Measurements from ENCODE around the gene SLC25A13.

DNA sequence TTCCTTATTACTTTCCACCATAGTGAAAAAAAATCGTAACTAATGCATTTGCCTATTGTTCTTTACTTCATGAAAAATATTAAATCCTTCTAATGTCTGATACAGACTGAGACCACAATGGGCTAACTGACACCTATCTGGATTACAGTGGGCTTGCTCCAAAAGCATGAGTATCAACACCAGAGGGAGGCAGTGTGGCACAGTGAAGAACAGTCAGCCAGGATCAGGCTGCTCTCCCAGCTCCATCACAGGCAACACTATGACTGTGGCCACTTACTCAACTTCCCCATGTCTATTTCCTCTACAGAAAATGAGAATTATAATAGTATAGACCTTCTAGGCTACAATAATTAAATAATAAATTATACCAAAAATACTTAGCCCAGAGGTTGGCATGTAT, 97.2 kb downstream of the SLC25A13 start:
- no peak for TF ChIP-seq POLR2A (IDR thresholded peaks at IDR 0.05; ENCODE audit: control extremely low read depth in 1 of 2, low read depth in 2 of 2, low read length in 2 of 2)
- no peak for TF ChIP-seq JUND (IDR thresholded peaks at IDR 0.05; ENCODE audit: low read length)
- TF ChIP-seq, protein P1, sequence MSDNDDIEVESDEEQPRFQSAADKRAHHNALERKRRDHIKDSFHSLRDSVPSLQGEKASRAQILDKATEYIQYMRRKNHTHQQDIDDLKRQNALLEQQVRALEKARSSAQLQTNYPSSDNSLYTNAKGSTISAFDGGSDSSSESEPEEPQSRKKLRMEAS (IDR thresholded peaks at IDR 0.05) = no peak
- TF ChIP-seq, protein P2, sequence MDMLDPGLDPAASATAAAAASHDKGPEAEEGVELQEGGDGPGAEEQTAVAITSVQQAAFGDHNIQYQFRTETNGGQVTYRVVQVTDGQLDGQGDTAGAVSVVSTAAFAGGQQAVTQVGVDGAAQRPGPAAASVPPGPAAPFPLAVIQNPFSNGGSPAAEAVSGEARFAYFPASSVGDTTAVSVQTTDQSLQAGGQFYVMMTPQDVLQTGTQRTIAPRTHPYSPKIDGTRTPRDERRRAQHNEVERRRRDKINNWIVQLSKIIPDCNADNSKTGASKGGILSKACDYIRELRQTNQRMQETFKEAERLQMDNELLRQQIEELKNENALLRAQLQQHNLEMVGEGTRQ (IDR thresholded peaks at IDR 0.05; ENCODE audit: low read length) = no peak
- no peak for TF ChIP-seq YY1 (IDR thresholded peaks at IDR 0.05; ENCODE audit: low read depth, low read length)
- no peak for TF ChIP-seq EZH2 (IDR thresholded peaks at IDR 0.05; ENCODE audit: low read depth, low read length, severe bottlenecking)
- no peak for TF ChIP-seq CEBPB (IDR thresholded peaks at IDR 0.05; ENCODE audit: low read depth, low read length)
- no peak for TF ChIP-seq SP2 (IDR thresholded peaks at IDR 0.05; ENCODE audit: low read length)
- no peak for TF ChIP-seq GABPA (IDR thresholded peaks at IDR 0.05; ENCODE audit: borderline replicate concordance, insufficient read depth, low read length)
- TF ChIP-seq, protein P3, sequence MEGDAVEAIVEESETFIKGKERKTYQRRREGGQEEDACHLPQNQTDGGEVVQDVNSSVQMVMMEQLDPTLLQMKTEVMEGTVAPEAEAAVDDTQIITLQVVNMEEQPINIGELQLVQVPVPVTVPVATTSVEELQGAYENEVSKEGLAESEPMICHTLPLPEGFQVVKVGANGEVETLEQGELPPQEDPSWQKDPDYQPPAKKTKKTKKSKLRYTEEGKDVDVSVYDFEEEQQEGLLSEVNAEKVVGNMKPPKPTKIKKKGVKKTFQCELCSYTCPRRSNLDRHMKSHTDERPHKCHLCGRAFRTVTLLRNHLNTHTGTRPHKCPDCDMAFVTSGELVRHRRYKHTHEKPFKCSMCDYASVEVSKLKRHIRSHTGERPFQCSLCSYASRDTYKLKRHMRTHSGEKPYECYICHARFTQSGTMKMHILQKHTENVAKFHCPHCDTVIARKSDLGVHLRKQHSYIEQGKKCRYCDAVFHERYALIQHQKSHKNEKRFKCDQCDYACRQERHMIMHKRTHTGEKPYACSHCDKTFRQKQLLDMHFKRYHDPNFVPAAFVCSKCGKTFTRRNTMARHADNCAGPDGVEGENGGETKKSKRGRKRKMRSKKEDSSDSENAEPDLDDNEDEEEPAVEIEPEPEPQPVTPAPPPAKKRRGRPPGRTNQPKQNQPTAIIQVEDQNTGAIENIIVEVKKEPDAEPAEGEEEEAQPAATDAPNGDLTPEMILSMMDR (IDR thresholded peaks at IDR 0.05; ENCODE audit: control extremely low read depth in 1 of 3, insufficient read depth in 1 of 3, low read depth in 1 of 3, low read length in 3 of 3) = peak; percentile 48 to 71 (median 62)
- no peak for TF ChIP-seq EP300 (IDR thresholded peaks at IDR 0.05; ENCODE audit: borderline replicate concordance in 1 of 2, low read depth in 2 of 2, low read length in 2 of 2)
- TF ChIP-seq TCF12 (IDR thresholded peaks at IDR 0.05; ENCODE audit: low read depth, low read length) = no peak

Data from H1 (cell line).